Measurements from ENCODE around the gene TPCN1. TPM values are rescaled to one million over a fixed set of nuclear protein-coding genes. Genes with fewer than 3 reads are reported as not detected.

The TPCN1 gene
- total RNA-seq, 1 donor from 2014 or later: 27.9 TPM

DNA sequence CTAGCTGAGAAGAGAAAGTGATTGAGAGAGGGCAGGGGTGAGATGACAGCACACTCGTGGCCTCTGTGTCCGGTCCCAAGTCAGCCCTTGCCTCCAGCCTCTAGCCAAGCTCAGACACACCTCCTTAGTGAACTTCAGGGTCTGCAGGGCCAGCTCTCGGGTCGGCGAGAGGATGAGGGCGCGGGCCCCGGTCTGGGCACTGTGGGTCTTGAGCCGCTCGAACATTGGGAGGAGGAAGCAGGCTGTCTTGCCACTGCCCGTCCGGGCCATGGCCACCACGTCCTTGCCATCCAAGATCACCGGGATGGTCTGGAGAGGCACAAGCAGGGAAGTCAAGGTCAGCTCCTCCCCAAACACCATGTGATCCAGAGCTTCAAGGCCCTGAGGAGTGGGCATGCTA, 42.2 kb upstream of the TPCN1 start:
- H3K36me3 ChIP-seq (ENCODE audit: insufficient read depth, low read length): peaks cover 36% of the 10 kb centered on the region
- no peaks in the 10 kb centered on the region for H3K27me3 ChIP-seq (ENCODE audit: insufficient read depth, low read length)
- Mint-ChIP-seq H3K9me3 (ENCODE audit: unreplicated experiment) (peaks cover 6% of the 10 kb centered on the region), H3K4me3 (ENCODE audit: unreplicated experiment) (no peak overlapping the region), H3K36me3 (ENCODE audit: low read depth, unreplicated experiment) (peaks cover 29% of the 10 kb centered on the region), H3K4me1 (ENCODE audit: low read depth, unreplicated experiment) (no peaks in the 10 kb centered on the region), H3K27ac (ENCODE audit: unreplicated experiment) (no peak overlapping the region), H3K27me3 (ENCODE audit: low read depth, unreplicated experiment) (no peaks in the 10 kb centered on the region)
- H3K4me1 ChIP-seq (ENCODE audit: insufficient read depth, low read length): no peaks in the 10 kb centered on the region
- peaks cover 51% of the 10 kb centered on the region for H4K20me1 ChIP-seq (ENCODE audit: insufficient read depth, low read length)
- peaks cover 45% of the 10 kb centered on the region for H3K79me2 ChIP-seq (ENCODE audit: insufficient read depth, low read length)
- H3K9ac ChIP-seq (ENCODE audit: low read length): no peak overlapping the region
- no peak for TF ChIP-seq EZH2 (IDR thresholded peaks at IDR 0.05; ENCODE audit: insufficient read depth, low read length)
- TF ChIP-seq, protein P1, sequence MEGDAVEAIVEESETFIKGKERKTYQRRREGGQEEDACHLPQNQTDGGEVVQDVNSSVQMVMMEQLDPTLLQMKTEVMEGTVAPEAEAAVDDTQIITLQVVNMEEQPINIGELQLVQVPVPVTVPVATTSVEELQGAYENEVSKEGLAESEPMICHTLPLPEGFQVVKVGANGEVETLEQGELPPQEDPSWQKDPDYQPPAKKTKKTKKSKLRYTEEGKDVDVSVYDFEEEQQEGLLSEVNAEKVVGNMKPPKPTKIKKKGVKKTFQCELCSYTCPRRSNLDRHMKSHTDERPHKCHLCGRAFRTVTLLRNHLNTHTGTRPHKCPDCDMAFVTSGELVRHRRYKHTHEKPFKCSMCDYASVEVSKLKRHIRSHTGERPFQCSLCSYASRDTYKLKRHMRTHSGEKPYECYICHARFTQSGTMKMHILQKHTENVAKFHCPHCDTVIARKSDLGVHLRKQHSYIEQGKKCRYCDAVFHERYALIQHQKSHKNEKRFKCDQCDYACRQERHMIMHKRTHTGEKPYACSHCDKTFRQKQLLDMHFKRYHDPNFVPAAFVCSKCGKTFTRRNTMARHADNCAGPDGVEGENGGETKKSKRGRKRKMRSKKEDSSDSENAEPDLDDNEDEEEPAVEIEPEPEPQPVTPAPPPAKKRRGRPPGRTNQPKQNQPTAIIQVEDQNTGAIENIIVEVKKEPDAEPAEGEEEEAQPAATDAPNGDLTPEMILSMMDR (IDR thresholded peaks at IDR 0.05; ENCODE audit: insufficient read depth, low read depth, low read length): no peak
- H3K9me3 ChIP-seq (ENCODE audit: insufficient read depth, low read depth, low read length): peaks cover 13% of the 10 kb centered on the region
- FAIRE-seq (no peak), DNase-seq (ENCODE audit: low read depth) (no peak)
- H2AFZ ChIP-seq (ENCODE audit: low read depth, low read length): no peak overlapping the region
- no peak overlapping the region for H3K4me2 ChIP-seq (ENCODE audit: low read length)
- no peak overlapping the region for H3K4me3 ChIP-seq (ENCODE audit: insufficient read depth, low read depth, low read length)
- H3K27ac ChIP-seq (ENCODE audit: low read depth, low read length): no peak overlapping the region

DNA sequence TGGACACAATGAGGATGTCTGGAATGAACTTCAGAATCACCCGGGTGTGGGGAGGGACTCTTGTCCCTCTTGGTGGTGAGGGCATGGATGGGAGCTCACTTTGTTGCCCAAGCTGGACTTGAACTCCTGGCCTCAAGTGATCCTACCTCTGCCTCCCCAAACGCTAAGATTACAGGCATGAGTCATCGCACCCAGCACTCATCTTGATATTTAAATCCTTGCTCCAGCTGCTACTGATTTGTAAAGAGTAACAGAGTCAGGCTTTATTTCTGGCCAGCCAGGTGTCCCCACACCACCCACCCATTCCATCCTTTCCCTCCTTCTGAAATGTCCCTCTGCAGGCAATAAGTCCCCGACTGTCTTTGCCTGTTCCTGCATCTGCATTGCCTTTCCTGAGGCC, 40.9 kb upstream of the TPCN1 start:
- FAIRE-seq (no peak), DNase-seq (ENCODE audit: low read depth) (no peak)
- Histone ChIP-seq H3K27ac (ENCODE audit: low read depth, low read length) (no peak overlapping the region), H3K27me3 (ENCODE audit: insufficient read depth, low read length) (no peaks in the 10 kb centered on the region), H3K4me3 (ENCODE audit: insufficient read depth, low read depth, low read length) (no peak overlapping the region), H3K36me3 (ENCODE audit: insufficient read depth, low read length) (peaks cover 33% of the 10 kb centered on the region), H3K9me3 (ENCODE audit: insufficient read depth, low read depth, low read length) (peaks cover 13% of the 10 kb centered on the region), H3K79me2 (ENCODE audit: insufficient read depth, low read length) (peaks cover 58% of the 10 kb centered on the region), H4K20me1 (ENCODE audit: insufficient read depth, low read length) (peaks cover 42% of the 10 kb centered on the region), H3K4me2 (ENCODE audit: low read length) (no peak overlapping the region), H3K9ac (ENCODE audit: low read length) (no peak overlapping the region), H3K4me1 (ENCODE audit: insufficient read depth, low read length) (no peaks in the 10 kb centered on the region), H2AFZ (ENCODE audit: low read depth, low read length) (no peak overlapping the region)
- Mint-ChIP-seq H3K36me3 (ENCODE audit: low read depth, unreplicated experiment) (peaks cover 26% of the 10 kb centered on the region), H3K27me3 (ENCODE audit: low read depth, unreplicated experiment) (no peaks in the 10 kb centered on the region), H3K4me3 (ENCODE audit: unreplicated experiment) (no peak overlapping the region), H3K9me3 (ENCODE audit: unreplicated experiment) (peaks cover 6% of the 10 kb centered on the region), H3K4me1 (ENCODE audit: low read depth, unreplicated experiment) (no peaks in the 10 kb centered on the region), H3K27ac (ENCODE audit: unreplicated experiment) (no peak overlapping the region)
- TF ChIP-seq EZH2 (IDR thresholded peaks at IDR 0.05; ENCODE audit: insufficient read depth, low read length): no peak

DNA sequence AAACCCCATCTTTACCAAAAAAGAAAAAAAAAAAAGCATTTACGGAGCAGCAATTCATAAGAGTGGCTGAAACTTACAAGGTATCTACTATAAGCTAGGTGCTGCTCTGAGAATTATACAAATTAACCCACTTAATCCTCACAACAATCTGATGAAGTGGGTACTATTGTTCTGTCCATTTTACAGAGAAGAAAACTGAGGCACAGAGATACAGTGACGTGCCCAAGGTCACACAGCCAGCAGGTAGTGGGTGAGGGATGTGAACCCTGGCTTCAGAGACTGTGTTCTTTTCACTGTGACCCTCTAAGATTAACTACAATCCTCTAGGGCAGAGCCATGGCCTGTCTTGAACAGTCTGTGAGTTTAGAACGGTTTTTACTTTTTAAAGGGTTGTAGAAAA, 39.3 kb upstream of the TPCN1 start:
- Mint-ChIP-seq H3K9me3 (ENCODE audit: unreplicated experiment) (peaks cover 6% of the 10 kb centered on the region), H3K4me1 (ENCODE audit: low read depth, unreplicated experiment) (peaks cover 6% of the 10 kb centered on the region), H3K27ac (ENCODE audit: unreplicated experiment) (no peak overlapping the region), H3K27me3 (ENCODE audit: low read depth, unreplicated experiment) (no peaks in the 10 kb centered on the region), H3K4me3 (ENCODE audit: unreplicated experiment) (no peak overlapping the region), H3K36me3 (ENCODE audit: low read depth, unreplicated experiment) (peaks cover 19% of the 10 kb centered on the region)
- no peak overlapping the region for H2AFZ ChIP-seq (ENCODE audit: low read depth, low read length)
- peaks cover 6% of the 10 kb centered on the region for H3K4me1 ChIP-seq (ENCODE audit: insufficient read depth, low read length)
- H3K9ac ChIP-seq (ENCODE audit: low read length): no peak overlapping the region
- H3K36me3 ChIP-seq (ENCODE audit: insufficient read depth, low read length): peaks cover 28% of the 10 kb centered on the region
- H3K79me2 ChIP-seq (ENCODE audit: insufficient read depth, low read length): peaks cover 73% of the 10 kb centered on the region
- no peak overlapping the region for H3K4me3 ChIP-seq (ENCODE audit: insufficient read depth, low read depth, low read length)
- TF ChIP-seq, protein P1 (IDR thresholded peaks at IDR 0.05; ENCODE audit: insufficient read depth, low read depth, low read length): no peak
- TF ChIP-seq EZH2 (IDR thresholded peaks at IDR 0.05; ENCODE audit: insufficient read depth, low read length): no peak
- H4K20me1 ChIP-seq (ENCODE audit: insufficient read depth, low read length): peaks cover 38% of the 10 kb centered on the region
- no peaks in the 10 kb centered on the region for H3K27me3 ChIP-seq (ENCODE audit: insufficient read depth, low read length)
- FAIRE-seq (no peak), DNase-seq (ENCODE audit: low read depth) (no peak)
- H3K4me2 ChIP-seq (ENCODE audit: low read length): no peak overlapping the region
- no peak overlapping the region for H3K27ac ChIP-seq (ENCODE audit: low read depth, low read length)
- peaks cover 9% of the 10 kb centered on the region for H3K9me3 ChIP-seq (ENCODE audit: insufficient read depth, low read depth, low read length)
